HG03521 (cell line): Measurements from ENCODE around the gene PTPN20.

Experiments
- ATAC-seq: cut with Tn5 transposase; IDR thresholded peaks from one replicate; pipeline ENCODE4 v1.9.1; 2021; ENCODE audit warnings: mild to moderate bottlenecking, moderate library complexity; ENCODE audit not compliant: unreplicated experiment

The PTPN20 gene

GRCh38 chr10:47031901-47032465, 120.8 kb downstream of the PTPN20 start:
- ATAC-seq: no peak

- ATAC-seq: no peak
Measured at GRCh38 chr10:47033081-47033480, 121.9 kb downstream of the PTPN20 start.

- no peak for ATAC-seq
Measured at GRCh38 chr10:47033541-47034270, 122.5 kb downstream of the PTPN20 start.

GRCh38 chr10:47034441-47035051, 123.3 kb downstream of the PTPN20 start:
- ATAC-seq: no peak

GRCh38 chr10:47035171-47035818, 124.1 kb downstream of the PTPN20 start:
- no peak for ATAC-seq

- no peak for ATAC-seq
Measured at GRCh38 chr10:47035819-47036337, 124.7 kb downstream of the PTPN20 start.

GRCh38 chr10:47036771-47037170, 125.5 kb downstream of the PTPN20 start:
- no peak for ATAC-seq

GRCh38 chr10:47037654-47038425, 126.6 kb downstream of the PTPN20 start:
- ATAC-seq: no peak

- no peak for ATAC-seq
Measured at GRCh38 chr10:47038881-47039561, 127.8 kb downstream of the PTPN20 start.

GRCh38 chr10:47039562-47039913, 128.3 kb downstream of the PTPN20 start:
- no peak for ATAC-seq

GRCh38 chr10:47040041-47040491, 128.8 kb downstream of the PTPN20 start:
- no peak for ATAC-seq

- no peak for ATAC-seq
Measured at GRCh38 chr10:47040681-47041080, 129.5 kb downstream of the PTPN20 start.

GRCh38 chr10:47041396-47042198, 130.4 kb downstream of the PTPN20 start:
- no peak for ATAC-seq

GRCh38 chr10:47042199-47042473, 130.9 kb downstream of the PTPN20 start:
- no peak for ATAC-seq

GRCh38 chr10:47042780-47043750, 131.8 kb downstream of the PTPN20 start:
- ATAC-seq: no peak

GRCh38 chr10:47043928-47044538, 132.8 kb downstream of the PTPN20 start:
- no peak for ATAC-seq

- no peak for ATAC-seq
Measured at GRCh38 chr10:47044741-47045140, 133.5 kb downstream of the PTPN20 start.

- no peak for ATAC-seq
Measured at GRCh38 chr10:47045331-47045861, 134.2 kb downstream of the PTPN20 start.
